ENCODE data around the gene CELA2A.
"Not testable (repeated sequence)": the region's sequence is repeated elsewhere in the genome, so short reads cannot be mapped to it uniquely, and the experiment has no call there.

The CELA2A gene

GRCh38 chr1:15430787-15431570, 25.6 kb upstream of the CELA2A start:
- Histone ChIP-seq H3K9ac (ENCODE audit: low read depth, low read length) (no peak overlapping the region), H3K36me3 (ENCODE audit: insufficient read depth, low read length) (no peaks in the 10 kb centered on the region; the same call in 1 of the 2 replicates), H3K4me1 (ENCODE audit: insufficient read depth, low read length) (peaks cover 12% of the 10 kb centered on the region), H3K9me3 (ENCODE audit: control insufficient read depth, insufficient read depth, low read length) (no peaks in the 10 kb centered on the region)

DNA sequence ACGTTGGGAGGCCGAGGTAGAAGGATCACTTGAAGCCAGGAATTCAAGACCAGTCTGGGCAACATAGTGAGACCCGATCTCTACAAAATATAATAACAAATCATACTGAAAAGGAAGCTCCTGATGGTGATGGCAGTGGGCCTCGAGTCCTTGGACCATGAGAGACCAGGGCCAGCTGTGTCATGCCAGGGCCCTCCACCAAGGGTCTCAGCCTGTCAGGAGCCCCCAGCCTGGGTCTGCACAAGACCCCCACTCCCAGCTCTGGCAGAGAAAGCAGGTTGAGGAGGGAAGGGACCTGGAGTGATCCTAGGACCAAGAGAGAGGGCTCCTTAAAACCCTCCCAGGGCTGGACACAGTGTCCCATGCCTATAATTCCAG, 25.0 kb upstream of the CELA2A start:
- H3K9ac ChIP-seq (ENCODE audit: low read depth, low read length), result no peak overlapping the region
- H3K9me3 ChIP-seq (ENCODE audit: control insufficient read depth, insufficient read depth, low read length), result no peaks in the 10 kb centered on the region
- H3K4me1 ChIP-seq (ENCODE audit: insufficient read depth, low read length), result peaks cover 9% of the 10 kb centered on the region
- H3K36me3 ChIP-seq (ENCODE audit: insufficient read depth, low read length), result no peaks in the 10 kb centered on the region; the same call in 1 of the 2 replicates

GRCh38 chr1:15432324-15432723, 24.2 kb upstream of the CELA2A start:
- Histone ChIP-seq H3K9ac (ENCODE audit: low read depth, low read length) (no peak overlapping the region), H3K9me3 (ENCODE audit: control insufficient read depth, insufficient read depth, low read length) (no peaks in the 10 kb centered on the region), H3K4me1 (ENCODE audit: insufficient read depth, low read length) (peaks cover 3% of the 10 kb centered on the region), H3K36me3 (ENCODE audit: insufficient read depth, low read length) (no peaks in the 10 kb centered on the region; the same call in 1 of the 2 replicates)

- Histone ChIP-seq H3K36me3 (ENCODE audit: insufficient read depth, low read length) (no peaks in the 10 kb centered on the region; the same call in 1 of the 2 replicates), H3K9me3 (ENCODE audit: control insufficient read depth, insufficient read depth, low read length) (no peaks in the 10 kb centered on the region), H3K4me1 (ENCODE audit: insufficient read depth, low read length) (no peaks in the 10 kb centered on the region), H3K9ac (ENCODE audit: low read depth, low read length) (no peak overlapping the region)
Measured at GRCh38 chr1:15433471-15433870, 23.1 kb upstream of the CELA2A start.

- not testable (repeated sequence) for H3K4me1 ChIP-seq (ENCODE audit: insufficient read depth, low read length); H3K9me3 ChIP-seq (ENCODE audit: control insufficient read depth, insufficient read depth, low read length); H3K36me3 ChIP-seq (ENCODE audit: insufficient read depth, low read length); H3K9ac ChIP-seq (ENCODE audit: low read depth, low read length)
Measured at GRCh38 chr1:15434739-15435138, 21.8 kb upstream of the CELA2A start.

DNA sequence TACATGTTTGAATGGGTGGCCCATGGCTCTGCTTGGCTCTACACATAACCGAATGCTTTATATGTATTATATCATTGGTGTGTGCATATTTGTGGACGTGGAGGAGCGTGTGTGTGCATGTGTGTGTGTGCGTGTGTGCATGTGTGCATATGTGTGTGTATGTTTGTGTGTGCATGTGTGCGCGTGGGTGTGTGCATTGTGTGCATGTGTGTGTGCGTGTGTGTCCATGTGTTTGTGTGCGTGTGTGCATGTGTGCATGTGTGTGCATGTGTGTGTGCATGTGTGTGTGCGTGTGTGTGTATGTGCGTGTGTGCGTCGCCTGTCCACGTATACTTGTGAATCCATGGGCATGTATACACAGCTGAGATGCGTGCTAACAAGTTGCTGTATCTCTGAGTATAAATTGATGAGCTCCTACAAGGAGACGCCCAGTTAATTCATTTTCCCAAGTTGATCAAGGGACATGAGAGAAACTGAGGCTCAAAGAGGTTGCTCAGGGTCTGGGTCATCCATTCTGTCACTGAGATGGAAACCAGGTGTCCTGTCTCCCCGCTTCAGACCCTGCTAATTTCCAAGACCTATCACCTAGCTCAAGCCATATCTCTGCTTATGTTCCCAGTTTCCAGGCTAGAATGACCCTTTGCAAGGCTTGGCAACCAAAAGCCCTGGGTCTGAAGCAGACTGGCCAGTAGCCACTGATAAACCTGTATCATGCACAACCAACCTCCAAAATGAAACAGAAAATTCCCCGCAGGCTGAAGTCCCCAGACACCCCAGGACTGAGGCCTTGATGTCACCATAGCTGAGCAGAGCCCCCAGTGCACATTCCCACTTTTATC, 21.1 kb upstream of the CELA2A start:
- H3K9ac ChIP-seq (ENCODE audit: low read depth, low read length), result no peak overlapping the region

GRCh38 chr1:15436881-15437442, 19.6 kb upstream of the CELA2A start:
- no peaks in the 10 kb centered on the region for H3K9me3 ChIP-seq (ENCODE audit: control insufficient read depth, insufficient read depth, low read length)
- no peak overlapping the region for H3K9ac ChIP-seq (ENCODE audit: low read depth, low read length)
- H3K36me3 ChIP-seq (ENCODE audit: insufficient read depth, low read length), result no peaks in the 10 kb centered on the region
- no peaks in the 10 kb centered on the region for H3K4me1 ChIP-seq (ENCODE audit: insufficient read depth, low read length)

More for the DNA sequence above, 21.1 kb upstream of the CELA2A start:
- H3K9me3 ChIP-seq (ENCODE audit: control insufficient read depth, insufficient read depth, low read length), result no peaks in the 10 kb centered on the region
- H3K4me1 ChIP-seq (ENCODE audit: insufficient read depth, low read length), result no peaks in the 10 kb centered on the region
- no peaks in the 10 kb centered on the region; the same call in 1 of the 2 replicates for H3K36me3 ChIP-seq (ENCODE audit: insufficient read depth, low read length)

DNA sequence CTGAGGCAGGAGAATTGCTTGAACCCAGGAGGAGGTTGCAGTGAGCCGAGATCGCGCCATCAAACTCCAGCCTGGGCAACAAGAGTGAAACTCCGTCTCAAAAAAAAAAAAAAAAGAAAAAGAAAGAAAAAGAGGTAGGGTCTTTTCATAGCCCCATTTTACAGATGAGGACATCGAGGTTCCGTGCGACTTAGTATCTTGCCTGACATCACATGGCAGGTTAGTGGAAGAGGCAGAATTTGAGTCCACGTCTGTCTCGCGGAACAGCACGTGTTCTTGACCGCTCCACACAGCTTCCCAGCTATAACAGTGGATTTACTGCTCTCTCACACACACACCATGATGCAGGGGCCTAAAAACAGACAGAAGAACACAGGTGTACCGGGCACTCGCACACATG, 17.2 kb upstream of the CELA2A start:
- Histone ChIP-seq H3K9me3 (ENCODE audit: control insufficient read depth, insufficient read depth, low read length) (no peaks in the 10 kb centered on the region), H3K36me3 (ENCODE audit: insufficient read depth, low read length) (no peaks in the 10 kb centered on the region), H3K4me1 (ENCODE audit: insufficient read depth, low read length) (no peaks in the 10 kb centered on the region), H3K9ac (ENCODE audit: low read depth, low read length) (no peak overlapping the region)

DNA sequence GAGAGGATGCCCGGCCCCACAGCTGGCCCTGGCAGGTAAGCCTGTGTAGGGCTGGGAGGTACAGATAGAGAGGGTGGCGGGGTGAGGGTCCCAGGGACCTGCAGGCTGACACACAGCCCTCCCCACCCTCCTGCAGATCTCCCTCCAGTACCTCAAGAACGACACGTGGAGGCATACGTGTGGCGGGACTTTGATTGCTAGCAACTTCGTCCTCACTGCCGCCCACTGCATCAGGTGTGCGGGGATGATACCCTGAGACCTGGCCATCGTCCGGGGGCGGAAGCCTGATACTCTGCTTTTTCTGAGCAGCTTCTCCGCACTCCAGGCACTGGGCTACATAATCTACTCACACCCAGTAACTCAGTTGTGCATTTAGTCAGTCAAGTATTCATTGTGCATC, 16.2 kb upstream of the CELA2A start:
- no peaks in the 10 kb centered on the region for H3K36me3 ChIP-seq (ENCODE audit: insufficient read depth, low read length)
- no peaks in the 10 kb centered on the region for H3K9me3 ChIP-seq (ENCODE audit: control insufficient read depth, insufficient read depth, low read length)

GRCh38 chr1:15441247-15441646, 15.3 kb upstream of the CELA2A start:
- Histone ChIP-seq H3K9ac (ENCODE audit: low read depth, low read length) (no peak overlapping the region), H3K36me3 (ENCODE audit: insufficient read depth, low read length) (no peaks in the 10 kb centered on the region), H3K9me3 (ENCODE audit: control insufficient read depth, insufficient read depth, low read length) (no peaks in the 10 kb centered on the region), H3K4me1 (ENCODE audit: insufficient read depth, low read length) (no peaks in the 10 kb centered on the region)

More for the DNA sequence above, 16.2 kb upstream of the CELA2A start:
- no peaks in the 10 kb centered on the region for H3K4me1 ChIP-seq (ENCODE audit: insufficient read depth, low read length)
- no peak overlapping the region for H3K9ac ChIP-seq (ENCODE audit: low read depth, low read length)

DNA sequence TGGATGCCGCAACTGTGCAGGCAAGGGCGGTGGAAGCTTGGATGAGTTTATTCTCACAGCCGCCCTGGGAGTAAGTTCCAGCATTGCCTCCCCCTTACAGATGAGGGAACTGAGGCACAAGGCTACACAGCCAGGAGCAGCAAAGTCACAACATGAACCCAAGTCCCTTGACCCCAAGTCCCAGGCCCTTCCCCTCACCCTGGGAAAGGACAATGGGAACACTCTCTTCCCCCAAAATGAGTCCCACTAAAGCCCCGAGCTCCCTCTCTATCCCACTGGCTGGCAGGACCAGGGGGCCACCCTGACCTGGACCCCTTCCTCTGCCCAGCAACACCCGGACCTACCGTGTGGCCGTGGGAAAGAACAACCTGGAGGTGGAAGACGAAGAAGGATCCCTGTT, 14.4 kb upstream of the CELA2A start:
- Histone ChIP-seq H3K36me3 (ENCODE audit: insufficient read depth, low read length) (no peaks in the 10 kb centered on the region), H3K9ac (ENCODE audit: low read depth, low read length) (no peak overlapping the region), H3K4me1 (ENCODE audit: insufficient read depth, low read length) (no peaks in the 10 kb centered on the region), H3K9me3 (ENCODE audit: control insufficient read depth, insufficient read depth, low read length) (no peaks in the 10 kb centered on the region)

DNA sequence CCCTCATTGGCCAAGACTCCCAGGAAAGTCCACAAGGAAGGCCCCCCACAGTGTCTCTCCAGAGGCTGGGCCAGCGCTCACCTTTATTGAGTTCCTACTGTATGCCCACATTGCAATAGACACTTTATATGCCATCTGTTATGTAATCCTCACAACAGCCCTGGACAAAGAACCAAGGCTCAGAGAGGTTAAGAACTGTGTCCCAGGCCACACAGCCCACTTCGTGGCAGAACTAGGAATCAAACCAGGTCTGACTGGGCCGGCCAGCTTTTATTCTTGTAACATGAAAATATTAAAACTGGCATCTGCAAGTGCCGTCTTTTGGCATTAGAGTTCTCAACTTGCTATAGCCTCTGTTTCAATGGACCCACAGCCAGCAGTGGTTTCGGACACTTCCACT, 13.8 kb upstream of the CELA2A start:
- H3K9ac ChIP-seq (ENCODE audit: low read depth, low read length), result no peak overlapping the region
- H3K36me3 ChIP-seq (ENCODE audit: insufficient read depth, low read length), result no peaks in the 10 kb centered on the region
- H3K4me1 ChIP-seq (ENCODE audit: insufficient read depth, low read length), result no peaks in the 10 kb centered on the region
- H3K9me3 ChIP-seq (ENCODE audit: control insufficient read depth, insufficient read depth, low read length), result no peaks in the 10 kb centered on the region

DNA sequence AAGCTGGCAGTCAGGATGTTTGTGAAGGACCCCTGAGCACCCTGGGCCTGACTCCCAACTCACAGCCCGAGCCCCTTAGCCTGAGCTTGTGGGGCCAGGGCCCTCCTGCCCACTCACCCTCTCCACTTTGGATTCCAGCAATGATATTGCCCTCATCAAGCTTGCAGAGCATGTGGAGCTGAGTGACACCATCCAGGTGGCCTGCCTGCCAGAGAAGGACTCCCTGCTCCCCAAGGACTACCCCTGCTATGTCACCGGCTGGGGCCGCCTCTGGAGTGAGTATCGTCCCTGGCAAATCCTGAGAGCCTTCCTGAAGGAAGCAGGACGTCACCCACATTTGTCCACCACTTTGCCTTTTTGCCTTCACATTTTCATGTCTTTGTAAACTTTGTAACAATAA, 13.3 kb upstream of the CELA2A start:
- Histone ChIP-seq H3K9me3 (ENCODE audit: control insufficient read depth, insufficient read depth, low read length) (no peaks in the 10 kb centered on the region), H3K9ac (ENCODE audit: low read depth, low read length) (no peak overlapping the region), H3K4me1 (ENCODE audit: insufficient read depth, low read length) (no peaks in the 10 kb centered on the region), H3K36me3 (ENCODE audit: insufficient read depth, low read length) (no peaks in the 10 kb centered on the region)

DNA sequence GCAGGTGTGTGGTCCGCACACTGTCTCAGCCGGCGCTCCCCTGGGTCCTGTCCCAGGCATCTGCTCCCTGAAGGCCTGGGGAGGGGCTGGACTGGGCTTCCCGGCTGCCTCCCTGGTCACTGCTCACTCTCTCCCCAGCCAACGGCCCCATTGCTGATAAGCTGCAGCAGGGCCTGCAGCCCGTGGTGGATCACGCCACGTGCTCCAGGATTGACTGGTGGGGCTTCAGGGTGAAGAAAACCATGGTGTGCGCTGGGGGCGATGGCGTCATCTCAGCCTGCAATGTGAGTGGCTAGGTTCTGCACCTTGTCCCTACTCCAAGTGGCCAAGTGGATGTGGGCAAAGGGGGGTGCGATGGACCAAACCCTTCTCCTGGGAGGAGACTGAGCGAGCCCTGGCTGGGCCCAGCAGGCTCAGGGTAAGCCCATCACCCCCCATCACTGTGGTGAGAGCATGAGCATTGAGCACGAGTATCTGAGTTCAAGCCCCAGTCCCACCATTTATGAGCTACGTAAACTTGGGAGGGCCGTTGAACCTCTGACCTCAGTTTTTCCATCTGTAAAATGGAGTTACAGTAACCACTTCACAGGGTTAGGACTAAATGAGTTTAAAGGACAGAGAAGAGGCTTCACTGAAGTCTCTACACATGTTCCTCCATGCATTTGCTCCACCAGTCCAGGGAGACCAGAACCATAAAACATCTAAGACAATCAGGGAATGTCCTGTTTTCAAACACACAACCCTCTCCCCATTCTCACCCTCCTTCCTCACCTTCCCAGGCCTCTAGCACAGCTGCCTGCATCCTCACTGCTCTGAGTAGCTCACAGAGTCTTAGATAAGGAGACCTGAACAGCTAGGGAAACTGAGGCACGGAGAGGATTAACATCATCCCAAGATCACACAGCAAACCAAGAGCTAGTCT, 11.8 kb upstream of the CELA2A start:
- H3K9ac ChIP-seq (ENCODE audit: low read depth, low read length), result no peak overlapping the region
- H3K4me1 ChIP-seq (ENCODE audit: insufficient read depth, low read length), result no peaks in the 10 kb centered on the region
- no peaks in the 10 kb centered on the region for H3K9me3 ChIP-seq (ENCODE audit: control insufficient read depth, insufficient read depth, low read length)
- no peaks in the 10 kb centered on the region for H3K36me3 ChIP-seq (ENCODE audit: insufficient read depth, low read length)
